ENCODE measurements around the gene CNGA1. TPM values are rescaled to one million over a fixed set of nuclear protein-coding genes. Genes with fewer than 3 reads are reported as not detected.

Gene CNGA1
- total and polyA plus RNA-seq, 2 donors (not counting 3 experiments of a cell fraction or from before 2014, with no cell fraction given) = not detected

DNA sequence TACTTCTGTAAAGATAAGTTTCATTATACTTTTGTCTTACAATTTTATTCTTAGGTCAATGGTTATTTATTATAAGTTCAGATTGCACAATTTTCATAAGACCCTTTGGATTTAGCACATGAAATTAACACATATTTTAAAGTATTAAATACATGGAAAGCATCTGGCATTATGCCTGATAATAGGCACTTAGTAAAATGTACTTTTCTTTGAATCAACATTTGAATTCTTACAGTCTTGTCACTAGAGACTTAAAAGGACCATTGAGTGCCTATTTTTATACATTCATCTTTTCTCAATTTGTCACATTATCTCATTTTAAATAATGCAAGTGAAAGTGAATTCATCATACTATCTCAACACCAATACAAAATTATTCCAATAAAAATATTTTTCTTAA, 23.1 kb upstream of the CNGA1 start:
- CTCF ChIA-PET = no interaction called here
- DNase-seq (ENCODE audit: low read depth, low spot score) (no peak), FAIRE-seq (no peak)
- TF ChIP-seq POLR2A (IDR thresholded peaks at IDR 0.05; ENCODE audit: low read depth, low read length) (no peak), EZH2 (IDR thresholded peaks at IDR 0.05; ENCODE audit: borderline replicate concordance, low read depth, low read length, severe bottlenecking) (no peak), POLR2AphosphoS5 (IDR thresholded peaks at IDR 0.05; ENCODE audit: insufficient read depth, low read depth, low read length) (no peak), JUN (IDR thresholded peaks at IDR 0.05; ENCODE audit: borderline replicate concordance, insufficient read depth, insufficient read length, low read depth) (no peak), GATA2 (IDR thresholded peaks at IDR 0.05; ENCODE audit: insufficient read depth, insufficient read length, low read depth, low read length) (no peak), MYC (IDR thresholded peaks at IDR 0.05; ENCODE audit: low read depth, low read length) (no peak), FOS (IDR thresholded peaks at IDR 0.05; ENCODE audit: borderline replicate concordance, insufficient read depth, low read length) (no peak)
- TF ChIP-seq, protein P1, sequence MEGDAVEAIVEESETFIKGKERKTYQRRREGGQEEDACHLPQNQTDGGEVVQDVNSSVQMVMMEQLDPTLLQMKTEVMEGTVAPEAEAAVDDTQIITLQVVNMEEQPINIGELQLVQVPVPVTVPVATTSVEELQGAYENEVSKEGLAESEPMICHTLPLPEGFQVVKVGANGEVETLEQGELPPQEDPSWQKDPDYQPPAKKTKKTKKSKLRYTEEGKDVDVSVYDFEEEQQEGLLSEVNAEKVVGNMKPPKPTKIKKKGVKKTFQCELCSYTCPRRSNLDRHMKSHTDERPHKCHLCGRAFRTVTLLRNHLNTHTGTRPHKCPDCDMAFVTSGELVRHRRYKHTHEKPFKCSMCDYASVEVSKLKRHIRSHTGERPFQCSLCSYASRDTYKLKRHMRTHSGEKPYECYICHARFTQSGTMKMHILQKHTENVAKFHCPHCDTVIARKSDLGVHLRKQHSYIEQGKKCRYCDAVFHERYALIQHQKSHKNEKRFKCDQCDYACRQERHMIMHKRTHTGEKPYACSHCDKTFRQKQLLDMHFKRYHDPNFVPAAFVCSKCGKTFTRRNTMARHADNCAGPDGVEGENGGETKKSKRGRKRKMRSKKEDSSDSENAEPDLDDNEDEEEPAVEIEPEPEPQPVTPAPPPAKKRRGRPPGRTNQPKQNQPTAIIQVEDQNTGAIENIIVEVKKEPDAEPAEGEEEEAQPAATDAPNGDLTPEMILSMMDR (IDR thresholded peaks at IDR 0.05; ENCODE audit: extremely low read depth in 1 of 2, insufficient read depth in 1 of 2, low read depth in 1 of 2, low read length in 2 of 2) = no peak
- TF ChIP-seq, protein P2, sequence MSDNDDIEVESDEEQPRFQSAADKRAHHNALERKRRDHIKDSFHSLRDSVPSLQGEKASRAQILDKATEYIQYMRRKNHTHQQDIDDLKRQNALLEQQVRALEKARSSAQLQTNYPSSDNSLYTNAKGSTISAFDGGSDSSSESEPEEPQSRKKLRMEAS (IDR thresholded peaks at IDR 0.05; ENCODE audit: insufficient read depth, insufficient read length) = no peak
- Histone ChIP-seq H3K9ac (replicated peaks; ENCODE audit: extremely low read depth, insufficient read depth, low read length) (no peak overlapping the region), H3K27ac (ENCODE audit: insufficient read depth, low read depth, low read length) (no peak overlapping the region), H3K27me3 (ENCODE audit: control insufficient read depth in 2 of 2, insufficient read depth in 2 of 2, low read length in 2 of 2) (peaks cover 0 to 5% of the 10 kb centered on the region in 2 experiments), H3K4me3 (replicated peaks in 1 of 3; ENCODE audit: insufficient read depth in 1 of 3, low read depth in 1 of 3, low read length in 3 of 3) (no peak overlapping the region), H3K79me2 (ENCODE audit: control insufficient read depth, insufficient read depth, low read length) (no peaks in the 10 kb centered on the region), H4K20me1 (replicated peaks; ENCODE audit: control insufficient read depth, extremely low read depth, insufficient read depth, low read length) (no peaks in the 10 kb centered on the region), H2AFZ (ENCODE audit: low read depth, low read length) (no peak overlapping the region), H3K9me3 (replicated peaks; ENCODE audit: control insufficient read depth, insufficient read depth, low read length) (no peaks in the 10 kb centered on the region), H3K4me1 (ENCODE audit: control insufficient read depth, extremely low read depth, insufficient read depth, low read length) (no peaks in the 10 kb centered on the region), H3K9me1 (replicated peaks; ENCODE audit: control insufficient read depth, extremely low read depth, insufficient read depth, low read length) (no peaks in the 10 kb centered on the region), H3K36me3 (ENCODE audit: control insufficient read depth in 2 of 2, extremely low read depth in 1 of 2, insufficient read depth in 2 of 2, low read length in 2 of 2) (no peaks in the 10 kb centered on the region), H3K4me2 (ENCODE audit: insufficient read depth, low read length) (no peak overlapping the region)
- intact Hi-C loops (cut with micrococcal nuclease) = no loop called here
- no TSS peak for BruUV-seq (replicated peaks)
- dilution Hi-C loops (cut with MboI; ENCODE audit: extremely low pct_ligation_motif_present, low sequenced_read_pairs) = no loop called here
- POLR2A ChIA-PET = no interaction called here
